ENCODE measurements around the gene DEXI.

The DEXI gene

DNA sequence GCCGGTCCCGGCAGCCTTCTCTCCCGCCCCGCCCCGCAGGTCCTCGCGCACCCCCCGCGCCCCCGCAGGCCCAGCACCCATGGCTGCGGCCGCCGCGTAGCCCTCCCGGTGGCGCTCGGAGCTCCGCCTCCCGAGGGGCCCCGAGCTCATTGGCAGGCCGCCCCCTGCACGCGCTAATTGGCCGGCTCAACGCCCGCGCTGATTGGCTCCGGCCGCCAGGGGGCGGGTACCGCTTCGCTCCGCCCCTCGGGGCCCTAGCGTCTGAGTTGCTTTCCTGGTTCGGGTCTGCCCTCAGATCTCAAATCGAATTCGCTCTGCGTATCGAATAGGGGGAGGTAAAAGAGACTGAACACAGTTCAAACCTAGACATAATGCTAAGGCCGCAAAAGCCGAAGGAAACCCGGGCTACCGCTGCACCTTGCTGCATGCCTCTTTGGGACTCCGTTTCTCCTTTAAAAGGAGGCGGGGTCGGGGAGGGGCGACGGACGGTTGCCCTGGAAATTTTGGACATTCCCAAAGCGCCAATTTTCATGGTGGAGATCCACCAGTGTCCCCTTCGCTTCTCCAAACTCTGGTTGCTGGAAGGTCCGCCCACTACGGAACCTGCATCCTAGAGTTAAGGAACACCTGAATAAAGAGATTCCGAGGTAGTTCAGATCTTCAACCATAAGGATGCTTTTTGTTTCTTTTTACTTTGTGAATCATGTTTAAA, at the start of gene DEXI:
Gene DEXI (minus strand): TSS at position 117 of the 712 bp plus-strand sequence. CDS start 463 bp downstream, outside the sequence.
- no peak for FAIRE-seq

DNA sequence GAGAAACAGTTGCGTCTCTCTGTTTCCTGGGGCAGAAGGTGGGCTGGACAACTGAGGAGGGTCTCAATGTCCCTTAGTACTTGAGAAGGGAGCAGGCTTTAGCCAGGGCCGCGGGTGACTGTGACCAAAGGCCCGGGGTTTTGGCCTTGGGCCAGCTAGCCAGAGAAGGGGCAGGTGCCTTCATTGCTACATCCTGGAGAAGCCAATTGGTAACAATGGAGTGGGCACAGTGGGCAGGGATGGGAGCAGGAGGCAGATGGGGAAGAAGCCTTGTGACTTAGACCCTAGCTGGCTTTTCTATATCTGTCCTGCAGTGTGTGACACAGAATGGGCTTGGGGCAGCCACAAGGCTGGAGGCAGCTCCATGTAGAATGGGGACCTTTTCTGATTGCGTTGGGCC, 48.1 kb upstream of the DEXI start:
- FAIRE-seq, result no peak

DNA sequence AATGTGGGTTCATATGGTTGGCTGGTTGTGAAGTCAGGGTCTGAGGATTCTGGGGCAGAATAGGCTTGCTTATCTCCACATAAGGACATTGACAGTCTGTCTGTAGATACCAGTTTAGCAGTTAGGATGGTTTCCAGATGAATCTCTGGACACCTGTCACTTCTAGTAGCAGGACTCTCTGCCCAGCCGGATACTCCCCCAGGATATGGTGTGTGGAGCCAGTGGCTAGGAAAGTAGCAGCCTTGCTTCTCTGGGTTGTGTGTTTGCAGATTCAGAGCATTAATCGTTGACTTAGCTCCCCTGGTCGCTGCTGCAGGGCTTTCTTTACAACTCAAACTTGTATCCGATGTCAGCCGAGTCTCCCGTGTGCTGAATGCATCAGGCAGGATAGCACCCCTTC, 47.3 kb upstream of the DEXI start:
- no peak for FAIRE-seq

DNA sequence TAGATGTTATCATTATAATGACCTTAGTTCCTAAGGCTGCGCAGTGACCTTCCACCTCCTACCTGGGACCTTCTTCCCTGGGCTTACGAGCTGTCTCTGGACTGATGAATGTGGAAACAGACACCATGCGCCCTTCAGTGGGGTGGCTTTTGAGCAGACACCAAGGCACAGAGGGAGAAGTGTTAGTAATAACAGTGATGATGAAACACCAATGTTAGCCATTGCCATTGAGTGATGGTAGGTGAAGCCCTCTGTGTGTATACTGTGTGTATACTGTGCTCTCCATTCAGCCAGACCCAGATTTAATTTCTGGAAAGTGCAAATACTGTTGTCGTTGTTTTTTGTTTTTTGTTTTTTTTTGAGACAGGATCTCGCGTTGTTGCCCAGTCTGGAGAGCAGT, 46.6 kb upstream of the DEXI start:
- FAIRE-seq, result no peak

DNA sequence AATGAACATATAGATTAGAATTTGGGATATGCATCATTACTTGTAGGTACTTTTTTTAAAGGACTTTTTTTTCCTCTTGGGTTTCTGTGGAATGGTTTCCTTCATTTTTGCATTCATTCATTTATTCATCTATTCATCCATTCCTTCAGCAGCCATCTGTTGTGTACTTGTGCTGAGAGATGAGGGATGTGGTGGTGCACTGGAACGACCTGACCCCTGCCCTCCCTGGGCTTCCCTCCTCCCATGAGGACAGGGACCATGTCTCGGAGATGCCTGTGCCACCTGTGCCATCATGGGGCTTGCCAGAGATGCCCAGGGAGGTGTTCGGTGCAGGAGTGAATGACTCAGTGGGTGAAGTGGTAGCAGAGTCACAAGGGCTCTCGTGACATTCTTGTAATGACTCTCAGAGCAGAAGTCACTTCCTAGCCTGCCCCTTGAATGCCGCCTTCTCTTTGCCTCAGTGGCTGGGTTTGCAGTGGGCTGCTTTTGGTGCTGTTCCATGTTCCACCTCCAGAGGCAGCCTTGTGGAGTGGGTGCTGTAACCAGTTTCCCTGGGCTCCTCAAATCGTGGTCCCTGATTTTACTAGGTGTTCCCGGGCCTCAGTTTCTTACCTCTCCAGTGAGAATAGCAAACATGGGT, 46.0 kb upstream of the DEXI start:
- no peak for FAIRE-seq

DNA sequence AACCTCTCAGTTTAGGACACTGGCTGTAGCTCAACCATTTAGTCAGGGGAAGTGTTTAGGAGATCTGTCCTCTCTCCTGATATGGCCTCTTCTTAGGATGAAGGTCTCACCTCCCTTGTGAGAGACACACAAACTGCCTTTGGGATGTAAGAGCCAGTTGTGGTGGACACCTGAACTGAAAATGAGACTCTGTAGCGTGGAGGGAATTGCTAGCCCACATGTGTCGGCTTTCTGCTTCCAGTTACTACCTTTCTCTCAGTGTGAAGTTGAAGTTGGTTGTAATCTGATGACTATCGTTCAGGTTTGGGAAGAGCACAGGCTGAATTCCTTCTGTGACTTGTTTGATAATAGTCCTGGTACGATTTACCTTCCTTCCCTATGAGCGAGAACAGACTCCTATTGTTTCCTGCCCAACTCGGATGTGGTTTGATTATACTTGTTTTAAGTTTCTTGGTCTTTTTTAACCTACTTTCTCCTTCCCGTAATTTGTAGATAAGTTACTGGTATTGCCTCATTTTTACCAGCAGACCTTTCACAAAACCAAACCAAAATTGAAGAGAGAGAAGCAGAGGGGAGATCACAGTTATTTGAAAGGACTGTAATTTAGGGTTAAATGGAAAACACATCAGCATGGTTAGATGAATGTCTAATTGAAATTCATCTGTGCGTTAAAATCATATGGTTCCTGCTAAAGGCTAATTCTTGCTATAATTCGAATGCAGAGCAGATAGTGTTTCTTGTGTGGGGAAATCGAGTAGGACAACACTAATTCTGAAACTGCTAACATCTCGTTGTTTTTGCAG, 45.3 kb upstream of the DEXI start:
- FAIRE-seq, result no peak

DNA sequence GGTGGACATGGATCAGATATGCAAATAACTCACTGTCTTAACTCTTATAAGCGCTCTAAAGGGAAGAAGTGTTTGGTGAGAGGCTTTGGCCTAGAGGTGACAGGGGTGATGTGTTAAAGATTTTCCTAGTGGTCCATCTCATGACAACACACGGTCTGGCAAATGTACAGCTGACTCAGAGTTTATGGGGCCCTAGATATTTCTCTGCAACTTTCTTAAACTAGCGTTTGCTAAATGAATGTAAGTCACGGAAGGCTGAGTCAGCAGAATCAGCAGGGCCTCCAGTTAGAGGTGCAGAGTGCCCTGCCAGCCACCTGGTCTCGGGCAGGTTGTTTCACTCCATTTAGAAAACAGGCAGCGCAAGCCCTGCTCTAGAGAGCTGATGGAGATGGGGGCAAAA, 42.2 kb upstream of the DEXI start:
- no peak for FAIRE-seq

DNA sequence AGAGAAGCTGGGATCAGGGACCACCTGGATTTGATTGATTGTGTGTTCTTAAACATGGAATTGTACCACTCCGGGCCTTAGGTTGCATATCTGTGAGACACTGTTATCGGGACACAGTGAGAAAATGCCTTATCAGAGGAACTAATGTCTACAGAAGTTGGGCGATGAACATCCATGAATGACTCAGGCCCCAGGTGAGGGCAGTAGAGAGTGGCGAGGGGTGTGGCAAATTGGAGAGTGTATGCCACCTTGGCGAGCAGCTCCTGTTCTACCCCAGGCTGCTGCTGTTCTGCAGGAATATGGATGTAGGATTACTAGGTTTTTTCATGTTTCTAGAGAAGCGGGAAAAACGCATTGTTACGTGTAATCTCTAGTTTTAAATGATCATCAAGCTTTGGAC, 40.9 kb upstream of the DEXI start:
- FAIRE-seq, result no peak

DNA sequence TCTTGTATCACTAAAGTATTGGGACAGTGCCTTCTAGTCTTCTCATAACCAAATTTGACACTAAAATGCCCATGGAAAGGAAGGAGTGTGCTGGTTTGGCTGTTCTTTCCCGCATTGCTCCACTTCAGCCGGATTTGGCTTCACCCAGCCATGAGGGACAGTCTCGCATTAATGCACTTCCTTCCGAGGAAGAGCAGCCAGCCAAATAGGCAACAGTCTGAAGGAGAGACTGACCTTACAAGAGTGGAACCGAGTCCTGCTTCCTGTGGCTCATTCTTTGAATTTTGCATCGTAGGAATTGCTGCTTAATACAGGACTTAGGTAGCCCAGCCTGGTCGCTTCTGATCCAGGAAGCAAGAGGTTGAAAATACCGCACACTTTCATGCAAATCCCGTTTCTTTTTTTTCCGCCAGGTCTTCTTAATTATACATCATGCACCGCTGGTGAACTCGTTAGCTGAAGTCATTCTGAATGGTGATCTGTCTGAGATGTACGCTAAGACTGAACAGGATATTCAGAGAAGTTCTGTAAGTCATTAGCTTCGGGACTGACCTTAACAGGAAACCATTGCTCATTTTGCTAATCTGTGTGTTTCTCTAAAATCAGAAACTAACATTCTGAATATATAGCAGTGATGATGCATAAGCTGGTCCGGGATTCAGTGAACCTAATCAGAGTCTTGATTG, 40.3 kb upstream of the DEXI start:
- no peak for FAIRE-seq

DNA sequence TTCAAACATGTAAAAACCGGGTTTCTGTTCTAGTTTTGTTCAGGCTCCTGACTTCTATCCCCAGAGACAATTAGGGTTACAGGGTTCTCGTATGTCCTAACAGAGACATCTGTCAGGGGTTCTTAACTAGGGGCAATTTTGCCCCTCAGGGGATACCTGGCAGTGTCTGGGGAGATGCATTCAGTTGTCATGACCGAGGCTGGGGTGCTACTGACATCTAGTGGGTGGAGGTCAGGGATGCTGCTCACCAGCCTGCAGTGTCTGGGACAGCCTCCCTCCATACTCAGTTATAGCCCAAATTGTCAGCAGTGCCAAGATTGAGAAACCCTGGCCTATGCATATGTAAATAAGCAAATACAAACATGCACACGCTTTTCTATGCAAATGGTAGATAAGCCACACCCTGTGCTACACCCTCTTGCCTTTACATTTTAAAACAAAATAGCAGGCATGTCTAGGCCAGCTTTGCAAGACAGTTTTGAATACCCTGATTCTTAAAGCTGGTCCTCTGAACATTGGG, 39.5 kb upstream of the DEXI start:
- no peak for FAIRE-seq

DNA sequence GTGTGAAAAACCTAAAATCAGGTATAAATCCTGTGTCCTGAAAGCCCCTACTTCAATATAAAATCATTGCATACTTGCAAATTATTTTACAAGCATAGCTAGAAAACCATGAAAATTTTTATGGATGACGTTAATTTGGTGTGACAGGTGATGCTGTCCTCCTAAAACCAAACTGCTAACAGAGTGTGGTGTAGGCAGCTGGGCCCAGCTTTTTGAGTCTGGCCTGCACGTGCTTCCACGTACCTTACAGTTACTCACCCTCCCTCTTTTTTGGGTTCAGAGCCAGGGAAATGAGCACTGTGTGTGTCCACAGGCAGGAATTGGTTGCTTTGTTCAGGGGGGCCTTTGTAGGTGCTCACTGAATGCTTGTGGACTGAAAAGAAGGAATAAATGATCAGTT, 38.5 kb upstream of the DEXI start:
- no peak for FAIRE-seq

DNA sequence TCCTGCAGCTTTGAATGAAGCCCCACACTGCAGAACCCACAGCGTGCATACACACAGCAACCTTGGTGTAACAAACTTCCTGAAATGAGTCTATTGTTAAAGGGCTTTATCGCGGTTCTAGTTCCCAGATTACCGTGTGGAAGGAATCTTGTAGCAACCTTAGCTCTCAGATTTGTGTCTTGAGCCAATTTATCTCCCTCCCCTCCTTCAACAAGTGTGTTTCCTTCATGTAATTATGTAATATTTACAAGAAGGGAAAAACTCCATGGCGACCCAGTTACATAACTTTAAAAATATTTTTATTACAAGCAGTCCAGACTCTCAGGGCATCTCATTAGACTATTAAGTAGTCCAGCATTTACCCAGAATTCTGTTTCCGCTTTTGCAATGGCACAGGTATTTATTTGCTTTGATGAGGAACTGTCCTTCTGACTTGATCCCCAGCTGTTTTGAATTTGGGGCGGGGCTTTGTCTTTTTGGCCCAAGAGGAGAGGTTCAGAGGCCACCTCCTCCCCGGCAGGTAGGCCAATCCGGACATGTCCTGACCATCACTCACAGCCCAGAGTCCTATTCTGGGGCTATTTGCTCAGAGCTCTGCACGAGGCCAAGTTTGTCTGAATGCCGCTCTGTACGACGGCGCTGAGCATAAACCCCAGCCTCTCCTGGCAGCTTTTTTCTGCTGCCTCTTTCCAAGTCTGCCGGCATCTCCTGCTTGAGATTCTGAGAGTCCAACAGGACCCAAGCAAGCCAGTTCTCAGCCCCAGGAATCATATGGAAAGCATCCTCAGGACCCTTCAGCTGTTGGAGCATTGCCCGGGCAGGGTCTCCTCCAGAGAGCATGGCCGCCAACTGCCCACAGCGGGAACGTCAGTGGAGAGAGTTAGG, 37.7 kb upstream of the DEXI start:
- no peak for FAIRE-seq

DNA sequence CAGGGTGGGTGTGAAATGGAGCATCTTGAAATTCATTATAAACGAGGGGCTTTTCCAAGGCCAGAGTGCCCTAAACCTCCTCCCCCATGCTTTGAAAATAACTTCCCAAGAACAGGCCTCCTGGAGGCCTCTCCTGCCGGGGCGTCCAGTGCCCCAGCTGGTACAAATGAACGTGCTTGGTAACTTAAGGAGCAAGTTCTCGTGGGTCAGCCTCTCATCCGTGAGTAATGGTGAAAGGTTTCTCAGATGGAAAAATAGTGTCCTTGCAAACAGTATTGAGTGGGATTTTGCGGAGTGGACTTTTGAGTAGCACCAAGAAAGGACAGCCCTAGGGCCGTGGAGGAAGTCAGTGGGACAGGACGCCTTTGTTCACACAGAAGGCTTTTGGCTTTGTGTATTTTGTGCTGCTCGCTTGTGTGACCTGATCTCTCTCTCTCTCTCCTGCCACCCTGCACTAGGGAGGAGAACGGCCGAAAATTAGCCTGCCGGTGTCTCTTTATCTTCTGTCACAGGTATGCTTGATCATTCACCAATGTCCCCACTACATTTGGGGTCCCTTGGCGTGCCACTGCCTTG, 36.7 kb upstream of the DEXI start:
- no peak for FAIRE-seq

DNA sequence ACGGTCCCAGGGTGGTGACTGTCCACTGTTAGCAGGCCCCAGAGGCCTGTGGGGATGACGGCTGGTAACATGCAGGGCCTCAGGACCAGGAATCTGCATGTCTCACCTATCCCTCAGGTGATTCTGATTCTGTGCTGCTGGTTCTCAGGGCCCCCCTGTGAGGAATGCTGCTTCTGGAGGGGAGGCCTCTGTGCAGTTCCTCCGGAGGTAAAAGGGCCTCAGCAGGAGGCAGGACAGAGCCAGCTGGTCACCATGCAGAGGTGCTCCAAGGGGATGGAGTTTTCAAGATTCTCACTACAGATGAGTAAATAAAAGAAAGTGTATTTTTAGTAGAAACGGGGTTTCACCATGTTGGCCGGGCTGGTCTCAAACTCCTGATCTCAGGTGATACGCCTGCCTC, 35.9 kb upstream of the DEXI start:
- FAIRE-seq, result no peak

DNA sequence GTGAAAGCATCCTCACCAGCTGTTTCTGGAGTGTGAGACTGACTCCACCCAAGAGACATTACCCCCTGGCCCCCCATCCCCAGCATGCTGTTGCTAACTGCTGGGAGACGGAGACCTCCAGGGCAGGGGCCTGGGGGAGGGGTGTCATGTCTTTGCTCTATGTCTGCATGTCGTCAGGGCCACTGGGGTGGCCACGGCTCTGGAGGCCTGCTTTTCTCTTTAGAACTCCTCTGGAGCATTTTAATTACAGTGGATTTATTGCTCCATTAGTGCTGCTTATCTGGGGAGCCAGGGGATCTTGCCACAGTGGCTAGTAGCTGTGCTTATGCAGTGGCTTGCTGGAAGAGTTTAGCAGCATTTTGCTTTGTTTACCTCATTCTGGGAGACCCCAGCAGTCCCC, 34.4 kb upstream of the DEXI start:
- no peak for FAIRE-seq

DNA sequence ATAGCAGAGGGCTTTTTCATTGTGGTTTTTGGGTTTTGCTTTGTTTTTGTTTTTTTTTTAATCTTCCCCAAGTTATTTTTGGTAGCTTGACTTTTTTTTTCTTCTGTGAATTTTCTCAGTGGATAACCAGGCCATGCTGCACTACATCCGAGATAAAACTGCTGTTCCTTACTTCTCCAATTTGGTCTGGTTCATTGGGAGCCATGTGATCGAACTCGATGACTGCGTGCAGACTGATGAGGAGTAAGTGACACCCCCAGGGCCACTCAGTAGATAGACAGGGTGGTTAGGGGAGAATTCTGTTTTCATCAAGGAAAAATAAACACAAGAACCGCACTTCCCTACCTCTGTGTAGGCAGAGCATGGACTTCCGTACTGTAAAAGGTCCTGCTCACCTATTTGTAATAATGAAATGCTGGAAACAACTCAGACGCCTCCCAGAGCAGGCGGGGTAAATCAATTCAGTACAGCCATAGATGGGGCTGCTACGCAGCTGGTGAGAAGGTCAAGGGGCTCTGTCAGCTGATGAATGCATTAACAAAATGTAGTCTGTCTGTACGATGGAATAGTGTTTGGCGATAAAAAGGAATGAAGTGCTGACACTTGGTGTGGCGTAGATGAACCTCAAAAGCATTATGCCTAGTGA, 30.7 kb upstream of the DEXI start:
- no peak for FAIRE-seq

DNA sequence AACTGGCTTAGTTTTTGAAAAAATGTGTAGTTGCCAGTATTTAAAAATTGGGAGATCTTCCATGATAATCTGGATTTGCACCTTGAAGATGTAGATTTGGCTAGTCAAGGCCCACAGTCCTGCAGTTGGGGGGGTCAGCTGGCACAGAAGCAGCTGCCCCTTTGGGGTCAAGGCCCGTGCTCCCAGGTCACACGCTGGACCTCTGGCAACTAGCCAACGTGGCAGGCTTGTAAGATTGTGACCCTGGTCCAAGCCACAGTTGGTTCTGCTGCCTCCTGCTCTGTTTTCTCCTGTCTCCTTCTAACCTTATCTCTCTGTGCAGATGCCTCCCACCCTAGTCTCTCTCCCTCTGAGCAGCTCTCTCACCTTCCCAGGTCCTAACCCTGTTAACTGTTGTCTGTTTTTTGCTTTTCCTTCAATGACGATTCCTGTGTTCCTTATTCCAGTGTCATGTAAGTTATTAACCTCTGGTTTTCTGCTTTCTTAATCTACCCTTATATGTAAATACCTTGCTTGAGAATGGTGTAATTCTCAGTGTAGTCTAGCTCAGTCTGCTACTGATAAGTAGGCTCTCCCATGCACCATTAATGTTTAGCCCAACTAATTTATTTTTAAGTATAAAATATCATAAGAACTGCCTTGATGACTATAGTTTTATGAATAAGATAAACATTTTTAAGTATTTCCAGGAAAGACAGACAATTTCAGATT, 30.0 kb upstream of the DEXI start:
- no peak for FAIRE-seq

DNA sequence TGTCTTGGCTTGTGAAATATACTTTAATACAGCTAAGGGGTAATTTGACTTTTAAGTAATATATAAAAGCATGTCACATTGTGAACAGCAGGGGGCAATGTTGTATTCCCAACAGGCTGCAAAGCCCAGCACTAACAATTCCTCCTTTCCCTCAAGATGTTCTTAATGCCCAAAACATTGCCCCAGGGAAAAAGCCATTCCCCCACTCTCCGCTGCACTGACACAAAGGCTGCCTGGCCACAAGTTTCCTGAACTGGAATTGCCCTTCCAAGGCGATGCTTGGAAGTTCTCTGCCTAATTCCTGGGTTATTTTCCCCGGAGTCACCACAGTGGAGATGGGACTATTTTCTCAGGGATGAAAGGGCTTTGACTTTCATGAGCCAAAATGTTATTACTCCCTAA, 29.3 kb upstream of the DEXI start:
- peak; percentile 61 for FAIRE-seq

DNA sequence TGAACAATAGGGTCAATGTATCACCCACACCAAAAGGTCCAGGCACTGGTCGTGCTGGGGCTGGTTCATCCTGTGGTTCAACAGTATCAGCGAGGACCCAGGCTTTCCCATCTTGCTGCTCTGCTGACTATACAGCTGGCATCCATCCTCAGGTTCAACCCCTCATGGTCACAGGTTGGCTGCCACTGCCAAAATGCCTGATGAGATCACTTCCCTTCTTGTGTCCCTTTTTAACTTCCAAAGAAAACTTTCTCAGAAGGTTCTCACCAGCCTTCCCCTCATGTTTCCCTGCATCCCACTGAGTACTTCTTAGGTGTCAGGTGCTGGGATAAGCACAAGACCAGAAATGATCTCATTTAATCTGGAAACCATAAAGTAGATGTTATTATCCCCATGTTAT, 27.8 kb upstream of the DEXI start:
- FAIRE-seq, result no peak

DNA sequence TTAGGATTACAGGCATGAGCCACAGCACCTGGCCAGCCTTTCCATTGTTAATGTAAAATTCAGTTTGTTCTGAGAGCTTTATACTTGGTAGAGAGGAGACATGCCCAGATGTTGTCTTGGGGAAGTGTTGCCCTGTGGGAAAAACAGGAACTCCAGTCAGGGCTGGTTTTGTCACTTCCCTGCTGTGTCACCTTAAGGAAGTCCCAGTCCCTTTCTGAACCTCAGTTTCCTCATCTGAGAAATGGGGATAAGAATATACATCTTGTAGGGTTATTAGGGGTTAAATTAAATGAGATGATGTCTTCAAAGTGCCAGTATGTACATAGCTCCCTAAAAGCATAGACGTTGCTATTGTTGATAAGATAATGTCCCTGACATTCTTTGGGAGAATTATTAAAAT, 27.3 kb upstream of the DEXI start:
- no peak for FAIRE-seq

DNA sequence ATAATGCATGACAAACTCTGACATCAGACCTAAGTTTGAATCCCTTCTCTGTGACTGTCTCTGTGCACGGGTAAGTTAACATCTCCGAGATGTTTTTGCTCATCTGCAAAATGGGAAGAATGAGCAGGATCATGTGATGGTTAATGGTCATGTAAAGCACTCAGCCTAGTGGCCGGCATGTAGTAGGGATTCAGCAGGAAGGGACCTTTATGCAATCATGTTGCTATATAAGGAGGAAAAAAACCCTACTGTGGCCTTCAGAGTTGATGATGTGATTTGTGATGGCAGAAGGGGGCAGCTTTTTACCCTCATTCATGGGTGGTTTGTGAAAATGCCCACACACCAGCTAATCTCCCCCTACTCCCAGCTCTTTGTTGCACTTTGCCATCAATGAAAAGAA, 26.2 kb upstream of the DEXI start:
- FAIRE-seq, result no peak
